Measurements from ENCODE around the gene GDF15. TPM values are rescaled to one million over a fixed set of nuclear protein-coding genes. Genes with fewer than 3 reads are reported as not detected.
A peak's percentile ranks its signal among the peaks of the same experiment; 100 is the strongest.

The GDF15 gene
- total and polyA plus RNA-seq, 9 donors, result 0.33 to 1.8 (median 0.72) TPM

DNA sequence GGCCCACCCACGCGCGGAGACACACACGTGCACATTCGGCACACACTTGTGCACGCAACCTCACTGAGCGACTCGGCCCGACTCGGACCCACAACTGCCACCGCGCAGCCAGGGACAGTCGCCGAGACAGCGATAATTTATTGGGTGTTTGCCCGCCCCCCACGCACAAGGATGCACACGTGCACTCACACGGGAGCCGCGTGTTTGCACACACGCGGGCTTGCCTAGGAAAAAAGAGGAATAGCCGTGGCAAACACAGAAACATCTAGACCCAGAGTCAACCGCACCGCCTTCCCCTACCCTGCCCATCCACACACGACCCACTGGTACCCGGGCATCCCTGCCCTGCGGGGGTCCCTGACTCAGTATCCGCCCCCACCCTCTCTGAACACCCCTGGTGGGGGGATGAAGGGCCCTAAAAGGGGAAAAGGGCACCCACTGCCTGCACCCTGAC lies 32.1 kb downstream of the GDF15 start:
- Histone ChIP-seq H3K27ac (ENCODE audit: low read length) (peak overlapping the region; percentile 100), H3K27me3 (ENCODE audit: control insufficient read depth, insufficient read depth, low read length) (peaks cover 2% of the 10 kb centered on the region), H3K9me3 (replicated peaks; ENCODE audit: control insufficient read depth, low read depth, low read length) (no peaks in the 10 kb centered on the region), H3K36me3 (ENCODE audit: control insufficient read depth, insufficient read depth, low read length) (peaks cover 4% of the 10 kb centered on the region), H3K4me3 (ENCODE audit: low read length) (peak overlapping the region; percentile 29), H3K4me1 (ENCODE audit: control insufficient read depth, insufficient read depth, low read length) (peaks cover 81% of the 10 kb centered on the region)
- DNase-seq, result no peak
- WGBS (ENCODE audit: insufficient coverage), result 1% methylated on average over 16 of the region's 30 CpGs

DNA sequence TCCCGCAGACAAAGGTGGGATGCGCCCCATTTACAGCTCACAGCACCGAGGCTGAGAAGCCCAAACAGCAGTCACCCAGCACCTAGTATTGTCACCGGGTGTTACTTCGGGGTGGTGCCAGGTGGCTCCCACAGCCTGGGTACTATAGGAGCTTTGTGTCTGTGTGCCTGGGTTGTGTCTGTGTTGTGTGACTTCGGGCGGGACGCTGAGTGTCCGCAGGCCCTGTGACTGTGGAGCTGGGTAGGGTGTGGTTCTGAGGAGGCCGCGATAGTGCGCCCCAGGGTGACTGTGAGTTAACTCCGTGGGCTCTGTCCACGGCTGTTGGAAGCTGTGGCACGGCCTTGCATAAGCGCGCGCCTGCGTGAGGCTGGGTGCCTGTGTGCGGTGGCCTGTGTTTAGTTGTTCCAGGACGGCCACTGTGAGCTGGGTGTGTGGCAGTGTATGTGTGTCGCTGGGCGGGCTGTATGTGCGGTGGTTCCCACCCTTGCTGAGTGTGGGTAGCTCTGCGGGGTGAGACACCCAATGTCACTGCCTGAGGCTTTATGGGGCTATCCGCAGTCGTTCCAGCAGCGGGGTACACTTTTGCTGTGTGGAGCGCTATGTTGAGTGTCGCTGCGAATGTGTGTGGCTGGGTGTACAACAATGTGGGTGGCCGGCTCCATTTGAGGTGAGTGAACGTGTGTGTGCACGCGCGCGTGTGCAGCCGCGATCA lies 32.7 kb downstream of the GDF15 start:
- Histone ChIP-seq H3K9me3 (replicated peaks; ENCODE audit: control insufficient read depth, low read depth, low read length) (no peaks in the 10 kb centered on the region), H3K4me3 (ENCODE audit: low read length) (peak overlapping the region; percentile 31), H3K27me3 (ENCODE audit: control insufficient read depth, insufficient read depth, low read length) (peaks cover 2% of the 10 kb centered on the region), H3K36me3 (ENCODE audit: control insufficient read depth, insufficient read depth, low read length) (peaks cover 7% of the 10 kb centered on the region), H3K27ac (ENCODE audit: low read length) (peak overlapping the region; percentile 100), H3K4me1 (ENCODE audit: control insufficient read depth, insufficient read depth, low read length) (peaks cover 87% of the 10 kb centered on the region)
- DNase-seq, result no peak
- WGBS (ENCODE audit: insufficient coverage), result 14% methylated on average over 33 of the region's 39 CpGs

DNA sequence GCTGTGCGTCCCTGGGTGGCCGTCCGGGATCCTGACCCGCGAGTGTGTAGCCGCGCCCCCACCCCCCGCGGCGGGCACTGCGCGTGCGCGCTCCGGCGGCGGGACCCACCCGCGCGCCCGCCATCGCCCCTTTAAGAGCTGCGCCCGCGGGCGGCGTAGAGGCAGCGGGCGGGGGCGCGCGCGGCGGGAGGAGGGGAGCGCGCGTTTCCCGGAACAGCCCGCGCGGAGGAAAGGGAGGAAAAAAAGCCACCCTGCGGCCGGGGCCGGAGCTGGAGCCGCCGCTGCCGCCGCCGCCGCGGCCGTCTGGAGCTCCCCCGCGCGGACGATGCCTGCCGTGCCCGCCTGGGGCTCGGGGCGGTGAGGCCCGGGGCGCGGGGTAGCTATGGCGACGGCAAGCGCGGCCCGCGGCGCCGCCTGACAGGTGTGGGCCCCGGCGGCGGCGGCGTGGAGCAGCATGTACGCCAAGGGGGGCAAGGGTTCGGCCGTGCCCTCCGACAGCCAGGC lies 33.3 kb downstream of the GDF15 start, which contains the start of gene SSBP4:
SSBP4 (plus strand) TSS at position 204 of the 504 bp plus-strand sequence; CDS start at position 455, 251 bp downstream.
- peak; percentile 93 for DNase-seq
- Histone ChIP-seq H3K4me1 (ENCODE audit: control insufficient read depth, insufficient read depth, low read length) (peaks cover 89% of the 10 kb centered on the region), H3K27ac (ENCODE audit: low read length) (peak within 1 kb of the TSS; percentile 100), H3K27me3 (ENCODE audit: control insufficient read depth, insufficient read depth, low read length) (peaks cover 2% of the 10 kb centered on the region), H3K9me3 (replicated peaks; ENCODE audit: control insufficient read depth, low read depth, low read length) (no peaks in the 10 kb centered on the region), H3K4me3 (ENCODE audit: low read length) (peak within 1 kb of the TSS; percentile 77), H3K36me3 (ENCODE audit: control insufficient read depth, insufficient read depth, low read length) (peaks cover 7% of the 10 kb centered on the region)
- under 1% methylated on average over 79 of the region's 80 CpGs for WGBS (ENCODE audit: insufficient coverage)

DNA sequence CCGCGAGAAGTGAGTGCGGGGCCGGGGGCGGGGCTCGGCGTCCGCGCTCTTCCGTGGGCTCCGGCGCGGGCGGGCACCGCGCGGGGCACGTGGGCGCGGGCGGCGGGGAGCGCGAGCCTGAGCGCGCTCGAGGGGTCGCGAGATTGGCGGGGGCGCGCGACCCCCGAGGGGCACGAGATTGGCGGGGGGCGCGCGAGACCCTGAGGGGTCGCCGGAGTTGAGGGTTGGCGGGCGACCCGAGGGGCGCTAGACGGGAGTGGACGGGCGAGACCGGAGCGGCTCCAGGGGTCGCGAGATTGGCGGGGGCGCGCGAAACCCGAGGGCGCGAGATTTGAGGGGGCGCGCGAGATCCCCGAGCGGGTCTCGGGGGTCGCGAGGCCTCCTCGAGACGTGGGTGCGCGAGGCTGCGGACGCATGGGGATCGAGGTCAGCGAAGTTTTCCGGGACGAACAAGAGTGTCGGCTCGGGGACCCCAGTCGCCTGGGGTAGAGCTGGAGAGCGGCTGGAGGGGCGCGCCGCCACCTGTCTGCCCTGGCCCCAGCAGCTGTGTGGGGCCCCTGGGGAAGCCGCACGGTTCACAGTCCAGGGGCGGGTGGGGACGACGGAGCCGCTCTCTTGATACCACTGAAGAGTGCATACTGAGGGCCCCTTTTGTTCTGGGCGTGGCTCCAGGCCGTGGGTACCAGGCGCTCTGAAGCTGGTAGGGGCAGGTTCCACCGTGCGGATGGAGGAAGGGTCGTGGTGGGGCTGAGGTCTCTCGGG lies 33.9 kb downstream of the GDF15 start:
- peak overlapping the region; percentile 77 for H3K4me3 ChIP-seq (ENCODE audit: low read length)
- peaks cover 7% of the 10 kb centered on the region for H3K36me3 ChIP-seq (ENCODE audit: control insufficient read depth, insufficient read depth, low read length)
- H3K27me3 ChIP-seq (ENCODE audit: control insufficient read depth, insufficient read depth, low read length), result peaks cover 2% of the 10 kb centered on the region
- DNase-seq, result peak; percentile 69
- H3K4me1 ChIP-seq (ENCODE audit: control insufficient read depth, insufficient read depth, low read length), result peaks cover 89% of the 10 kb centered on the region
- peak overlapping the region; percentile 77 for H3K27ac ChIP-seq (ENCODE audit: low read length)
- under 1% methylated on average over 96 of the region's 97 CpGs for WGBS (ENCODE audit: insufficient coverage)
- H3K9me3 ChIP-seq (replicated peaks; ENCODE audit: control insufficient read depth, low read depth, low read length), result no peaks in the 10 kb centered on the region

DNA sequence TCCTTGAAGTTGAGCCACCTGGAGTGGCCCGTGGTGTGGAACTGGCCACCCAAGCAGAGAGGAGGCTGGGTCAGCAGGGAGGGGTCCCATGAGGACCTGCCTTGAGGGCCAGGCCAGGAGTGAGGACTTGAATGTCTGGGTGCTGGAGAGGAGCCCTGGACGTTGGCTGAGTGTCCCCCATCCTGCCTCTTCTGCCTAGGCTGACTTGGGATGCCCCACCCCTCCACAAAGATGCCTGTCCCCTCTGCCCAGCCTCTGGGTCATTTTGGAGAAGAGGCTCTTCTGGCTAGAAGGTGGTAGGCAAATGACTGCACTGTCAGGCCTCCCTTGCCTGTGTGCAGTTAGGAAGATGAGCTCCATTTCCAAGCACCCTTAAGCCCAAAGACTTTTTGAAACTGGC lies 35.0 kb downstream of the GDF15 start:
- Histone ChIP-seq H3K4me1 (ENCODE audit: control insufficient read depth, insufficient read depth, low read length) (peaks cover 89% of the 10 kb centered on the region), H3K36me3 (ENCODE audit: control insufficient read depth, insufficient read depth, low read length) (peaks cover 7% of the 10 kb centered on the region), H3K9me3 (replicated peaks; ENCODE audit: control insufficient read depth, low read depth, low read length) (no peaks in the 10 kb centered on the region), H3K4me3 (ENCODE audit: low read length) (peak overlapping the region; percentile 77), H3K27ac (ENCODE audit: low read length) (no peak overlapping the region), H3K27me3 (ENCODE audit: control insufficient read depth, insufficient read depth, low read length) (peaks cover 2% of the 10 kb centered on the region)
- WGBS (ENCODE audit: insufficient coverage), result 0% methylated on average over 1 of the region's 2 CpGs
- DNase-seq, result peak; percentile 34

DNA sequence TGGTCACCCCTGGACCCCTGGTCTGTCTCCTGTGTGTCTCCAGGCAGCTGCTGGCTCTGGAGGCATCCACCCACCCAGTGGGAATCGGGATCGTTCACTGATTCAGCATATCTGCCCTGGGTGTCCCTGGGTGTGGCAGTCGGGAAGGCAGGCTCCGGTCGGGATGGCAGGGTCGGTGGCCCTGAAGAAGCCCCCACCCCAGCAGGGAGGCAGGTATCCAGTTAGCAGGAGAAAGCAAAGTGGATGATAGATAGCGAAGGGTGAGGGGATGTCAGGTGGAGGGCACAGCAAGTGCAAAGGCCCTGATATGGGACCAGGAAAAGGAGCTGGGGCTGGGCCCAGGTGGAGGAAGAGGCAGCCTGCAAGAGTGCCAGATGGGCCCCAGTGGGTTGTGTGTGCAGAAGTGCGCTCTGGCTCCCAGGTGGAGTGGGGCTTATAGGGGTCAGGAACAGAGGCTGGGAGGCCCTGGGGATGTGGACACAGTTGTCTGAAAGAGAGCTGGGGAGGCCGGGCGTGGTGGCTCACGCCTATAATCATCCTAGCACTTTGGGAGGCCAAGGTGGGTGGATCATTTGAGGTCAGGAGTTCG lies 35.5 kb downstream of the GDF15 start:
- H3K27me3 ChIP-seq (ENCODE audit: control insufficient read depth, insufficient read depth, low read length), result peaks cover 2% of the 10 kb centered on the region
- H3K27ac ChIP-seq (ENCODE audit: low read length), result no peak overlapping the region
- no peak overlapping the region for H3K4me3 ChIP-seq (ENCODE audit: low read length)
- peak; percentile 20 for DNase-seq
- no peaks in the 10 kb centered on the region for H3K9me3 ChIP-seq (replicated peaks; ENCODE audit: control insufficient read depth, low read depth, low read length)
- peaks cover 89% of the 10 kb centered on the region for H3K4me1 ChIP-seq (ENCODE audit: control insufficient read depth, insufficient read depth, low read length)
- WGBS (ENCODE audit: insufficient coverage), result 70% methylated on average over 6 of the region's 12 CpGs
- H3K36me3 ChIP-seq (ENCODE audit: control insufficient read depth, insufficient read depth, low read length), result peaks cover 7% of the 10 kb centered on the region

DNA sequence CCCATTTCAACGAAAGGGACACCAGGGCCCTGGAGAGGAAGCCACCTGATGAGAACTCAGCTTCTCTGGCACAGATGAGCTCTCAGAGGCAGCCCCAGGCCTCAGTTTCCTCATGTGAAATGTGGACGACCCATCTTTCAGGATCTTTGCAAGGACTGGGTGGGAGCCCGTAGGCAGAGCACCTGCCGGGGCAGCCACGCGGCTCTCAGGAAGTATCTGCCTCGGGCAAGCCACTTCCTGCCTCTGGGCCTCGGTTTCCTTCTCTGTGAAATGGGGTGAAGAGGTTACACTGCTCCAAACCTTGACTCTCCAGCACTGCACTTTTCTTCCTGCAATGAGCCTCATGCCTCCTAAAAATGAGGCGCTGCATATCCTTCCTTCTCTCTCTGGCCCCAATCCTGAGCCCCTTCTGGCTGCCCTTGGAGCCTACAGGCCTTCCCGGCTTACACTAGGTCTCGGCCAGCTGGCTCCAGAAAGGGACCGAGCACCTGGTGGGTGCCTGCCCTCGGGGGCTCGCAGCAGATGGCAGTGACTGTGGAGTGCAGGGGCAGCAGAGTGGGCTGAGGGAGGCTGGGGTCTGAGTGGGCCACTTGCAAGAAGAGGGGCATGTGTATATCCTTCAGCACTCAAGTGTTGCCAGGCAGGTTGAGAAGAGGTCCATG lies 36.7 kb downstream of the GDF15 start:
- peaks cover 91% of the 10 kb centered on the region for H3K4me1 ChIP-seq (ENCODE audit: control insufficient read depth, insufficient read depth, low read length)
- no peak overlapping the region for H3K4me3 ChIP-seq (ENCODE audit: low read length)
- DNase-seq, result peak; percentile 18
- H3K27ac ChIP-seq (ENCODE audit: low read length), result no peak overlapping the region
- 58% methylated on average over 8 of the region's 14 CpGs for WGBS (ENCODE audit: insufficient coverage)
- peaks cover 13% of the 10 kb centered on the region for H3K36me3 ChIP-seq (ENCODE audit: control insufficient read depth, insufficient read depth, low read length)
- H3K27me3 ChIP-seq (ENCODE audit: control insufficient read depth, insufficient read depth, low read length), result no peaks in the 10 kb centered on the region
- H3K9me3 ChIP-seq (replicated peaks; ENCODE audit: control insufficient read depth, low read depth, low read length), result no peaks in the 10 kb centered on the region

DNA sequence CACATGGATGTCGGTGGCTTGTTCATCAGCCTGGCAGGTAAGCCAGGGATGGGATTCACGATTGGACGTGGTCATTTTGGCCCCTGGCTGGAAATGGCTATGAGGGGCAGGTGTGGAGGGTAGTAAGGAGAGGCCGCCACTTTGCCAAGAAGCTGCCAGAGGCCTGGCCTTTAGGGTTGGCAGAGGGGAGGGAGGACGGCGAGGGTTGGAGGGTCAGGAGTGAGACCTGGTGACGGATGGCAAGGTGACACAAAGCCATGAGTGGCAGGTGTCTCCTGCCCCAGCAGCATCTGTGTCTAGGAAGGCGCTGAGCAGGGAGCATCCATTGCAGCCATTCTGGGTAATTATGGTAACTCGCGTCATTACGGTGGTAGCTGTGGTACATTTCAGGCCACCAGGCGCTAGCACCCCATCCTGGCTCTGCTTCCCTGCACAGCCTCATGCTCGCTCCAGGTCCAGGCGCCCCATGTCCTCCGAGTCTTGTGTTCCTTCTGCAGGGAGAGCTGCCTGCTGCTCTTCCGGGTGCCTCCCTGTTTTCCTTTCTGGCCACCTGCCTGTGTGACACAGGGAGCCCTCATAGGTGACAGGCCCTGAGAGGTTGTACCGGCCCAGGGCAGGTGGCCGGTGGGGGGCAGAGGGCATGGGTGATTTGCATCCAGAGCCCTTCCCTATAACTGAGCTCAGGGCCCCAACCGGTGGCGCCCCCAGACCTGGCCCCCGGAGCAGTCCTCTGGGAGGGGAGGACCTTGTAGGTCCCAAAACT lies 37.5 kb downstream of the GDF15 start:
- H3K9me3 ChIP-seq (replicated peaks; ENCODE audit: control insufficient read depth, low read depth, low read length), result no peaks in the 10 kb centered on the region
- DNase-seq, result peak; percentile 23
- no peaks in the 10 kb centered on the region for H3K27me3 ChIP-seq (ENCODE audit: control insufficient read depth, insufficient read depth, low read length)
- H3K36me3 ChIP-seq (ENCODE audit: control insufficient read depth, insufficient read depth, low read length), result peaks cover 17% of the 10 kb centered on the region
- no peak overlapping the region for H3K4me3 ChIP-seq (ENCODE audit: low read length)
- H3K27ac ChIP-seq (ENCODE audit: low read length), result peak overlapping the region; percentile 13
- WGBS (ENCODE audit: insufficient coverage), result 79% methylated on average over 16 of the region's 21 CpGs
- peaks cover 91% of the 10 kb centered on the region for H3K4me1 ChIP-seq (ENCODE audit: control insufficient read depth, insufficient read depth, low read length)

DNA sequence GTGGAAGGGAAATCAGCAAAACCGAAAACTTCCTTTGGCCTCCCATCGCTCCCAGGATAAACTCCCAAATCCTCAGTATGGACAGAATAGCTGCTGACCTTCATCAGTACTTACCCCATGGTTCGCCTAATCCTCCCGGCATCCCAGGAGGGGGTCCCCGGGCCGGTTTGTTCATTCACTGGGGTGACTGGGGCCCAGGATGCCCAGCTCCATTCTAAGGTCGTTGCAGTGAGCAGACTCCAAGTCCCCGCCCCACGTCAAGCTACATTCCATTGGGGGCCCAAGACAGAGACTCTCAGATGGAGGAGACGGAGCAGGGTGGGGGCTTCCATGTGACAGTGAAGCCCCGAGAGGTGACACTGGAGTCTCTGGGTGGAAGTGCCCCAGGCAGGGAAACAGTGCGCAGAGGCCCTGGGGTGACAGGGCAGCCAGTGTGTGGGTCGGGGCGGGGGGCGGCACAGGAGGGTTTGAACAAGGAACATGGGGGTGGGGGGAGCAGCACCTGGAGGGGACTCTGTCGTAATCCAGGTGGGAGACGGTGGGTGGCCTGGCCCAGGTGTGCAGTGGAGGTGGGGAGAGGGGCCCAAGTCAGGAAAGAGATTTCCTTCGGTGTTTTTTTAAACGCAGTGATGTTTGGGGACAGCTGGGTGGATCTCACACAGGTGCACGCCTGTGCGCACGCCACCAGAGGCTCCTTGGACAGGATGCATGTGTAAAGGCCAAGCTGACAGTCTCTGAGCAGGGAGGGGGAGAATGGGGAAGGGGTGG lies 38.3 kb downstream of the GDF15 start:
- no peak for DNase-seq
- Histone ChIP-seq H3K36me3 (ENCODE audit: control insufficient read depth, insufficient read depth, low read length) (peaks cover 17% of the 10 kb centered on the region), H3K4me1 (ENCODE audit: control insufficient read depth, insufficient read depth, low read length) (peaks cover 93% of the 10 kb centered on the region), H3K27me3 (ENCODE audit: control insufficient read depth, insufficient read depth, low read length) (no peaks in the 10 kb centered on the region), H3K27ac (ENCODE audit: low read length) (peak overlapping the region; percentile 13), H3K4me3 (ENCODE audit: low read length) (no peak overlapping the region), H3K9me3 (replicated peaks; ENCODE audit: control insufficient read depth, low read depth, low read length) (no peaks in the 10 kb centered on the region)
- WGBS (ENCODE audit: insufficient coverage), result 46% methylated on average over 15 of the region's 22 CpGs

Measured in muscle of leg (tissue), 11 donors.